GM12878 (cell line): ENCODE results near the gene C1QBP. TPM values are rescaled to one million over a fixed set of nuclear protein-coding genes. Genes with fewer than 3 reads are reported as not detected.

Source experiments
- CTCF ChIP-seq, 3 experiments: IDR thresholded peaks in 2 of 3; conservative IDR thresholded peaks in 1 of 3; 2 replicates each; pipeline ENCODE4 v1.5.1; 2011; ENCODE audit warnings: low read depth in 3 of 3, low read length in 3 of 3, mild to moderate bottlenecking in 3 of 3, control low read depth in 2 of 3, moderate library complexity in 2 of 3, inconsistent platforms in 1 of 3, mixed read lengths in 1 of 3; ENCODE audit not compliant: control insufficient read depth in 2 of 3, insufficient read depth in 1 of 3; ENCODE audit errors: extremely low read depth in 1 of 3
- CUX1 ChIP-seq: IDR thresholded peaks from 2 replicates; pipeline ENCODE4 v1.6.1; 2012; ENCODE audit warnings: improper control_type of control experiment, low read depth, low read length; ENCODE audit not compliant: insufficient replicate concordance
- FOXK2 ChIP-seq: fragments of 450-650 bp; IDR thresholded peaks from 2 replicates; pipeline ENCODE4 v1.6.1; 2017; ENCODE audit warnings: mild to moderate bottlenecking, moderate library complexity
- KAT2A ChIP-seq: conservative IDR thresholded peaks from 2 replicates; pipeline ENCODE4 v1.6.1; 2011; ENCODE audit warnings: low read depth, low read length; ENCODE audit not compliant: control insufficient read depth
- MEF2A ChIP-seq: IDR thresholded peaks from 2 replicates; pipeline ENCODE4 v1.6.1; 2011; ENCODE audit warnings: low read depth, mild to moderate bottlenecking, low read length, moderate library complexity; ENCODE audit not compliant: insufficient read depth
- NKRF ChIP-seq: fragments of 450-650 bp; conservative IDR thresholded peaks from 2 replicates; pipeline ENCODE4 v1.6.1; 2017; ENCODE audit warnings: mild to moderate bottlenecking, moderate library complexity
- NR2C2 ChIP-seq: IDR thresholded peaks from 2 replicates; pipeline ENCODE4 v1.6.1; 2011; ENCODE audit warnings: borderline replicate concordance, low read depth; ENCODE audit not compliant: control insufficient read depth, insufficient read length
- POLR2A ChIP-seq: IDR thresholded peaks from 2 replicates; pipeline ENCODE4 v1.6.1; 2011; ENCODE audit warnings: low read depth, mild to moderate bottlenecking, low read length
- POLR2AphosphoS2 ChIP-seq: IDR thresholded peaks from 2 replicates; pipeline ENCODE4 v1.6.1; 2011; ENCODE audit warnings: low read depth, mild to moderate bottlenecking, low read length, improper control_type of control experiment, moderate library complexity
- SMAD1 ChIP-seq: fragments of 450-650 bp; IDR thresholded peaks from 2 replicates; pipeline ENCODE4 v1.6.1; 2018; ENCODE audit warnings: mild to moderate bottlenecking, low read depth; ENCODE audit not compliant: partially characterized antibody
- SMC3 ChIP-seq: IDR thresholded peaks from 2 replicates; pipeline ENCODE4 v1.6.1; 2011; ENCODE audit warnings: low read length, improper control_type of control experiment, borderline replicate concordance
- SREBF2 ChIP-seq: IDR thresholded peaks from 2 replicates; pipeline ENCODE4 v1.6.1; 2012; ENCODE audit warnings: mild to moderate bottlenecking, low read length
- STAT1 ChIP-seq: fragments of 450-650 bp; conservative IDR thresholded peaks from 2 replicates; pipeline ENCODE4 v1.6.1; 2014; ENCODE audit warnings: antibody characterized with exemption, mild to moderate bottlenecking
- USF2 ChIP-seq: IDR thresholded peaks from 2 replicates; pipeline ENCODE4 v1.6.1; 2011; ENCODE audit warnings: low read depth, low read length, improper control_type of control experiment, borderline replicate concordance
- ZSCAN29 ChIP-seq: fragments of 450-650 bp; IDR thresholded peaks from 2 replicates; pipeline ENCODE4 v1.6.1; 2017; ENCODE audit warnings: mild to moderate bottlenecking, moderate library complexity
- polyA plus RNA-seq, 11 experiments: library from polyadenylated mRNA; depleted of rRNA in 4 of 11; unstranded in 6 of 11; stranded (reverse) in 5 of 11; fragments of >200 nt; fragmentation: Nextera tagmentation in 4 of 11; fragmentation: Illumina TruSeq in 1 of 11; extraction: Ambion mirVana in 4 of 11; extraction: Trizol in 1 of 11; gene quantifications; 1 replicate in 1 of 11; 2 replicates in 10 of 11; pipeline versions ENCODE4 v1.2.1 to v1.2.3, GENCODE V29; 2011 to 2016; ENCODE audit warnings: inconsistent platforms in 2 of 11, missing spikeins in 2 of 11, low read depth in 1 of 11
- total RNA-seq, 4 experiments: library from RNA; depleted of rRNA in 3 of 4; stranded (reverse); fragments of >200 nt in 3 of 4; fragmentation: Illumina TruSeq in 1 of 4; extraction: Trizol in 1 of 4; gene quantifications; 2 replicates each; pipeline versions ENCODE4 v1.2.1 to v1.2.3, GENCODE V29; 2013 to 2021
- TF ChIP-seq, protein P1 (sequence below): fragments of 450-650 bp; IDR thresholded peaks from 2 replicates; pipeline ENCODE4 v1.6.1; 2016; ENCODE audit warnings: mild to moderate bottlenecking
- TF ChIP-seq, protein P2 (sequence below): fragments of 450-650 bp; IDR thresholded peaks from 2 replicates; pipeline ENCODE4 v1.6.1; 2017; ENCODE audit warnings: low read depth, mild to moderate bottlenecking, moderate library complexity

Gene C1QBP
- total and polyA plus RNA-seq, 10 of the 15 experiments (the other 5 are each of a cell fraction or from before 2014, with no cell fraction given), result 124 to 989 (median 429) TPM

GRCh38 chr17:5418858-5419355 lies 20.0 kb downstream of the C1QBP start (continued):
- TF ChIP-seq SREBF2 (no peak), CUX1 (no peak), NR2C2 (no peak), SMAD1 (no peak), NKRF (no peak; the same call in 1 of the 2 replicates), POLR2A (no peak), KAT2A (no peak), CTCF (IDR thresholded peaks at IDR 0.05 in 2 of 3, conservative IDR thresholded peaks at IDR 0.05 in 1 of 3; ENCODE audit: control insufficient read depth in 2 of 3, extremely low read depth in 1 of 3, insufficient read depth in 1 of 3, low read depth in 3 of 3, low read length in 3 of 3) (no peak), STAT1 (no peak), FOXK2 (no peak), ZSCAN29 (no peak), POLR2AphosphoS2 (0 out of 2 replicates have a peak, but pooled peaks have one; percentile 42), USF2 (no peak), MEF2A (peak; percentile 97), SMC3 (no peak)
- TF ChIP-seq, protein P1, sequence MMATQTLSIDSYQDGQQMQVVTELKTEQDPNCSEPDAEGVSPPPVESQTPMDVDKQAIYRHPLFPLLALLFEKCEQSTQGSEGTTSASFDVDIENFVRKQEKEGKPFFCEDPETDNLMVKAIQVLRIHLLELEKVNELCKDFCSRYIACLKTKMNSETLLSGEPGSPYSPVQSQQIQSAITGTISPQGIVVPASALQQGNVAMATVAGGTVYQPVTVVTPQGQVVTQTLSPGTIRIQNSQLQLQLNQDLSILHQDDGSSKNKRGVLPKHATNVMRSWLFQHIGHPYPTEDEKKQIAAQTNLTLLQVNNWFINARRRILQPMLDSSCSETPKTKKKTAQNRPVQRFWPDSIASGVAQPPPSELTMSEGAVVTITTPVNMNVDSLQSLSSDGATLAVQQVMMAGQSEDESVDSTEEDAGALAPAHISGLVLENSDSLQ, result peak; percentile 52
- TF ChIP-seq, protein P2, sequence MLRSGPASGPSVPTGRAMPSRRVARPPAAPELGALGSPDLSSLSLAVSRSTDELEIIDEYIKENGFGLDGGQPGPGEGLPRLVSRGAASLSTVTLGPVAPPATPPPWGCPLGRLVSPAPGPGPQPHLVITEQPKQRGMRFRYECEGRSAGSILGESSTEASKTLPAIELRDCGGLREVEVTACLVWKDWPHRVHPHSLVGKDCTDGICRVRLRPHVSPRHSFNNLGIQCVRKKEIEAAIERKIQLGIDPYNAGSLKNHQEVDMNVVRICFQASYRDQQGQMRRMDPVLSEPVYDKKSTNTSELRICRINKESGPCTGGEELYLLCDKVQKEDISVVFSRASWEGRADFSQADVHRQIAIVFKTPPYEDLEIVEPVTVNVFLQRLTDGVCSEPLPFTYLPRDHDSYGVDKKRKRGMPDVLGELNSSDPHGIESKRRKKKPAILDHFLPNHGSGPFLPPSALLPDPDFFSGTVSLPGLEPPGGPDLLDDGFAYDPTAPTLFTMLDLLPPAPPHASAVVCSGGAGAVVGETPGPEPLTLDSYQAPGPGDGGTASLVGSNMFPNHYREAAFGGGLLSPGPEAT, result no peak
